ENCODE data around the gene ACOT12. TPM values are rescaled to one million over a fixed set of nuclear protein-coding genes. Genes with fewer than 3 reads are reported as not detected.
A peak's percentile ranks its signal among the peaks of the same experiment; 100 is the strongest.

Gene ACOT12
- total and polyA plus RNA-seq, 2 donors (not counting 1 experiment from before 2014, with no cell fraction given): 2.0 to 4.3 TPM

DNA sequence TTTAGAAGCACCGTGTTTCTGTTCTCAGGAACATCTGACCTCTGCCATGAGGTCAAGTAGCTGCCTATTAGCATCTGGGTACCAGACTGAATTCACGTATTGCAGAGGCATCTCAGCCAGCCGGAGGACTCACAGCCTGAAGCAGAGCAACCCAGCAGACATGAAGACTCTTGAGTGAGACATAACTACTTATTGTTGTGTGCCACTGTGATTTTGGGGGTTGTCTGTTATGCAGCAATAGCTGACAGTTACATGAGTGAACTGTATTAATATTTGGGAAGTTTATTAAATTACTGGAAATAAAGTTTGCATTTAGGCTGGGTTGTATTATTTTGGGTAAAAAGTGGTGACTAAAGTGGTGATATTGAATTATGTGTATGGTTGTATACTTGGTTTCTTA is 1.3 kb upstream of the ACOT12 start:
- H3K9ac ChIP-seq (ENCODE audit: insufficient read depth, low read length): no peak overlapping the region
- TF ChIP-seq, protein P1, sequence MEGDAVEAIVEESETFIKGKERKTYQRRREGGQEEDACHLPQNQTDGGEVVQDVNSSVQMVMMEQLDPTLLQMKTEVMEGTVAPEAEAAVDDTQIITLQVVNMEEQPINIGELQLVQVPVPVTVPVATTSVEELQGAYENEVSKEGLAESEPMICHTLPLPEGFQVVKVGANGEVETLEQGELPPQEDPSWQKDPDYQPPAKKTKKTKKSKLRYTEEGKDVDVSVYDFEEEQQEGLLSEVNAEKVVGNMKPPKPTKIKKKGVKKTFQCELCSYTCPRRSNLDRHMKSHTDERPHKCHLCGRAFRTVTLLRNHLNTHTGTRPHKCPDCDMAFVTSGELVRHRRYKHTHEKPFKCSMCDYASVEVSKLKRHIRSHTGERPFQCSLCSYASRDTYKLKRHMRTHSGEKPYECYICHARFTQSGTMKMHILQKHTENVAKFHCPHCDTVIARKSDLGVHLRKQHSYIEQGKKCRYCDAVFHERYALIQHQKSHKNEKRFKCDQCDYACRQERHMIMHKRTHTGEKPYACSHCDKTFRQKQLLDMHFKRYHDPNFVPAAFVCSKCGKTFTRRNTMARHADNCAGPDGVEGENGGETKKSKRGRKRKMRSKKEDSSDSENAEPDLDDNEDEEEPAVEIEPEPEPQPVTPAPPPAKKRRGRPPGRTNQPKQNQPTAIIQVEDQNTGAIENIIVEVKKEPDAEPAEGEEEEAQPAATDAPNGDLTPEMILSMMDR (conservative IDR thresholded peaks at IDR 0.05 in 1 of 2, IDR thresholded peaks at IDR 0.05 in 1 of 2; ENCODE audit: low read depth in 1 of 2, low read length in 2 of 2): no peak
- H3K9me3 ChIP-seq (ENCODE audit: control insufficient read depth, insufficient read depth, low read depth, low read length): no peaks in the 10 kb centered on the region
- H3K4me2 ChIP-seq (ENCODE audit: extremely low read depth, insufficient read depth, low read length): no peak overlapping the region
- no peak overlapping the region for H2AFZ ChIP-seq (ENCODE audit: low read length)
- no peaks in the 10 kb centered on the region for H4K20me1 ChIP-seq (ENCODE audit: control insufficient read depth, extremely low read depth, insufficient read depth, low read length)
- H3K4me3 ChIP-seq (replicated peaks in 1 of 4; ENCODE audit: control extremely low read depth in 1 of 4, insufficient read depth in 1 of 4, low read depth in 3 of 4, low read length in 4 of 4): no peak overlapping the region
- no peak for DNase-seq (ENCODE audit: low read depth in 2 of 2)
- no peaks in the 10 kb centered on the region for H3K4me1 ChIP-seq (ENCODE audit: control insufficient read depth, extremely low read depth, insufficient read depth, low read length)
- no peak overlapping the region for H3K27ac ChIP-seq (ENCODE audit: insufficient read depth, low read length)
- no peaks in the 10 kb centered on the region for H3K79me2 ChIP-seq (ENCODE audit: control insufficient read depth, insufficient read depth, low read length)
- H3K27me3 ChIP-seq (ENCODE audit: control insufficient read depth, insufficient read depth, low read length): no peaks in the 10 kb centered on the region
- no peaks in the 10 kb centered on the region for H3K36me3 ChIP-seq (ENCODE audit: control insufficient read depth, insufficient read depth, low read length)

DNA sequence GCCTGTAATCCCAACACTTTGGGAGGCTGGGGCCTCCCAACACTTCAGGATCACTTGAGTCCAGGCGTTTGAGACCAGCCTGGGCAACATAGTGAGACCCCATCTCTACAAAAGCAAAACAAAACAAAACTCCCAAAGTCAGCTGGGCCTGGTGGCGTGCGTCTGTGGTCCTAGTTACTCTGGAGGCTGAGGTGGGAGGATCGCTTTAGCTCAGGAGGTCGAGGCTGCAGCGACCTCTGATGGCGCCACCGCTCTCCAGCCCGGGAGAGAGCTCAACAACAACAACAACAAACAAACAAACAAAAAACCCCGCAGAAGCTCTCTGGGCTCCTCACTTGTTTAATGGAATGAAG is 528 bp downstream of the ACOT12 start:
- peak overlapping the region; percentile 49 for H2AFZ ChIP-seq (ENCODE audit: low read length)
- H3K9me3 ChIP-seq (ENCODE audit: control insufficient read depth, insufficient read depth, low read depth, low read length): no peaks in the 10 kb centered on the region
- no peaks in the 10 kb centered on the region for H3K27me3 ChIP-seq (ENCODE audit: control insufficient read depth, insufficient read depth, low read length)
- peak overlapping the region; percentile 63 for H3K4me2 ChIP-seq (ENCODE audit: extremely low read depth, insufficient read depth, low read length)
- peak overlapping the region; percentile 44 to 56 (median 49) for H3K4me3 ChIP-seq (replicated peaks in 1 of 4; ENCODE audit: control extremely low read depth in 1 of 4, insufficient read depth in 1 of 4, low read depth in 3 of 4, low read length in 4 of 4)
- H3K36me3 ChIP-seq (ENCODE audit: control insufficient read depth, insufficient read depth, low read length): no peaks in the 10 kb centered on the region
- H4K20me1 ChIP-seq (ENCODE audit: control insufficient read depth, extremely low read depth, insufficient read depth, low read length): no peaks in the 10 kb centered on the region
- no peak for DNase-seq (ENCODE audit: low read depth in 2 of 2)
- no peaks in the 10 kb centered on the region for H3K4me1 ChIP-seq (ENCODE audit: control insufficient read depth, extremely low read depth, insufficient read depth, low read length)
- TF ChIP-seq, protein P1 (conservative IDR thresholded peaks at IDR 0.05 in 1 of 2, IDR thresholded peaks at IDR 0.05 in 1 of 2; ENCODE audit: low read depth in 1 of 2, low read length in 2 of 2): peak; percentile 4 to 5
- no peak for TF ChIP-seq EZH2 (IDR thresholded peaks at IDR 0.05; ENCODE audit: low read length, missing control alignments)
- H3K79me2 ChIP-seq (ENCODE audit: control insufficient read depth, insufficient read depth, low read length): no peaks in the 10 kb centered on the region
- H3K27ac ChIP-seq (ENCODE audit: insufficient read depth, low read length): no peak overlapping the region
- no peak overlapping the region for H3K9ac ChIP-seq (ENCODE audit: insufficient read depth, low read length)

DNA sequence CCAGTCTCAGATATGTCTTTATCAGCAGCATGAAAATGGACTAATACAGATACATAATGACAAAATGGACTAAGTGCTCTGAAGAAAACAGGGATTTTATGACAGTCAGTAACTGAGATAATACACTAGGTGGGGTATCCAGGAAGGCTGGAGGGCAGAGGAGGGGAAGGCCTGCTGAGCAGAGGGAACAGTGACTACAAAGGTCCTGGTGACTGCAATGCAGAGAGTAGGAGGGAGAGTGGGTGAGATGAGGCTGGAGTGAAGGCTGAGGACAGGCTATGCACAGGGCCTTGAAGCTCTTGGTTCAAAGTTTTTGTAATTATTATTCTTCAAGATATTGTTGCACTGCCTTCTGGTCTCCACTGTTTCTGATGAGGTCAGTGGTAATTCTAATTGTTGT is 4.9 kb downstream of the ACOT12 start:
- H3K9ac ChIP-seq (ENCODE audit: insufficient read depth, low read length): no peak overlapping the region
- no peaks in the 10 kb centered on the region for H3K27me3 ChIP-seq (ENCODE audit: control insufficient read depth, insufficient read depth, low read length)

More for the DNA sequence above, 4.9 kb downstream of the ACOT12 start:
- Histone ChIP-seq H4K20me1 (ENCODE audit: control insufficient read depth, extremely low read depth, insufficient read depth, low read length) (no peaks in the 10 kb centered on the region), H3K27ac (ENCODE audit: insufficient read depth, low read length) (no peak overlapping the region), H3K4me2 (ENCODE audit: extremely low read depth, insufficient read depth, low read length) (no peak overlapping the region), H3K36me3 (ENCODE audit: control insufficient read depth, insufficient read depth, low read length) (no peaks in the 10 kb centered on the region), H3K4me3 (replicated peaks in 1 of 4; ENCODE audit: control extremely low read depth in 1 of 4, insufficient read depth in 1 of 4, low read depth in 3 of 4, low read length in 4 of 4) (no peak overlapping the region), H3K4me1 (ENCODE audit: control insufficient read depth, extremely low read depth, insufficient read depth, low read length) (no peaks in the 10 kb centered on the region), H2AFZ (ENCODE audit: low read length) (no peak overlapping the region), H3K79me2 (ENCODE audit: control insufficient read depth, insufficient read depth, low read length) (no peaks in the 10 kb centered on the region), H3K9me3 (ENCODE audit: control insufficient read depth, insufficient read depth, low read depth, low read length) (no peaks in the 10 kb centered on the region)
- DNase-seq (ENCODE audit: low read depth in 2 of 2): no peak
- TF ChIP-seq, protein P1 (conservative IDR thresholded peaks at IDR 0.05 in 1 of 2, IDR thresholded peaks at IDR 0.05 in 1 of 2; ENCODE audit: low read depth in 1 of 2, low read length in 2 of 2): no peak
- no peak for TF ChIP-seq EZH2 (IDR thresholded peaks at IDR 0.05; ENCODE audit: low read length, missing control alignments)

Data from fibroblast of lung (primary cell).